ENCODE results near the gene MYL10. TPM values are rescaled to one million over a fixed set of nuclear protein-coding genes. Genes with fewer than 3 reads are reported as not detected.

The MYL10 gene
- total RNA-seq, 2 donors from 2014 or later: not detected

- H3K27me3 ChIP-seq: no peaks in the 10 kb centered on the region
- intact Hi-C loops (cut with DNase I): loop anchor here (10.0 kb wide), 1 partner anchor 630 kb away; no protein-coding TSS in a partner anchor
- H3K4me1 ChIP-seq: peaks cover 21% of the 10 kb centered on the region
- ATAC-seq: no peak
- no peak overlapping the region for H3K27ac ChIP-seq
- DNase-seq: no peak
- 74 to 88% methylated on average over 5 of the region's 5 CpGs for WGBS, 2 donors
- TF ChIP-seq CTCF (IDR thresholded peaks at IDR 0.05) (no peak), POLR2A (IDR thresholded peaks at IDR 0.05) (no peak)
- no peak overlapping the region for H3K4me3 ChIP-seq
- H3K9me3 ChIP-seq: no peaks in the 10 kb centered on the region
- H3K36me3 ChIP-seq (replicated peaks in 1 of 2; ENCODE audit: insufficient read depth in 1 of 2, low read depth in 2 of 2): no peaks in the 10 kb centered on the region
These were observed 24.7 kb downstream of the MYL10 start for GRCh38 chr7:101604331-101604933.

- intact Hi-C loops (cut with DNase I): loop anchor here (10.0 kb wide), 1 partner anchor 632 kb away; no protein-coding TSS in a partner anchor
- Histone ChIP-seq H3K4me3 (no peak overlapping the region), H3K36me3 (replicated peaks in 1 of 2; ENCODE audit: insufficient read depth in 1 of 2, low read depth in 2 of 2) (no peaks in the 10 kb centered on the region), H3K27me3 (no peaks in the 10 kb centered on the region), H3K9me3 (no peaks in the 10 kb centered on the region), H3K4me1 (peaks cover 19% of the 10 kb centered on the region), H3K27ac (no peak overlapping the region)
- TF ChIP-seq CTCF (IDR thresholded peaks at IDR 0.05) (peak; percentile 71 to 95 (median 85)), POLR2A (IDR thresholded peaks at IDR 0.05) (no peak)
- 3 to 35% methylated on average over 6 to 24 of the region's 25 CpGs for WGBS, 2 donors
- peak; percentile 56 for ATAC-seq
- peak; percentile 75 to 80 (median 78) for DNase-seq
These were observed 26.4 kb downstream of the MYL10 start for GRCh38 chr7:101602484-101603241.

DNA sequence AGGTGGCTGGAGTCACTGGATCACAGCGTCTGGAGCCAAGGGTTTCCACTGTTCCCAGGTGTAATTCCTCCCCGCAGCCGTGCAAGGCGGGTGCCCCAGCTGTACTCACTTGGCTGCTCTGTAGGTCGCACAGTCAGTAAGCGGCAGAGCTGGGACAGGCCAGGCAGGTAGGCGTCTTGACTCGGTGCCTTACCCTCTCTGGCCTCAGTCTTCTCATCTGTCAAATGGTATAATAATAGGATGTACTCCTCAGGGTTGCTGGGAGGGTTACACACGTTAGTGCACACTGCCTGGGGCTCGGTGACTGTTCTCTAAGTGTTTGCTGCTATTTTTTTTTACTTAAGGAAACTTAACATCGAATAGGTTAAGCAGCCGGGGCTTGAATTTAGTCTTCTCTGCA lies 27.0 kb downstream of the MYL10 start:
- H3K4me3 ChIP-seq: no peak overlapping the region
- 46 to 66% methylated on average over 10 to 12 of the region's 12 CpGs for WGBS, 2 donors
- DNase-seq (no peak), ATAC-seq (no peak)
- intact Hi-C loops (cut with DNase I): loop anchor here (10.0 kb wide), 1 partner anchor 633 kb away; no protein-coding TSS in a partner anchor
- H3K9me3 ChIP-seq: no peaks in the 10 kb centered on the region
- H3K4me1 ChIP-seq: peaks cover 19% of the 10 kb centered on the region
- TF ChIP-seq CTCF (IDR thresholded peaks at IDR 0.05) (no peak), POLR2A (IDR thresholded peaks at IDR 0.05) (no peak)
- H3K36me3 ChIP-seq (replicated peaks in 1 of 2; ENCODE audit: insufficient read depth in 1 of 2, low read depth in 2 of 2): no peaks in the 10 kb centered on the region
- H3K27me3 ChIP-seq: no peaks in the 10 kb centered on the region
- no peak overlapping the region for H3K27ac ChIP-seq

DNA sequence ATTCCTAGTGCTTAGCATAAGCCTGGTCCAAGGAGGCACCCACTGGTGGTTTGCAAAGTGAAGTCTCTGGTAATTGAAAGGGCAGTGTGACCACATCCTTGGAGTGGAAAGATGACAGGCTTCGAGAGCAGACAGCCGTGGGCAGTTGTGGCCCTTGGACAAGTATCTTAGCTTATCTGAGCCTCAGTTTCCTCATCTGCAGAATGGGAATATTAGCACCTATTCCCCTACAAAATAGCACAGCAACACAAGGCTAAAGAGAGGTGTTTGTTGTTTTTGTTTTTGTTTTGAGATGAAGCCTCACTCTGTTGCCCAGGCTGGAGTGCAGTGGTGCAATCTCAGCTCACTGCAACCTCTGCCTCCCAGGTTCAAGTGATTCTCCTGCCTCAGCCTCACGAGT lies 29.3 kb downstream of the MYL10 start:
- whole genome bisulfite sequencing, 2 donors: 67 to 77% methylated on average over 3 of the region's 3 CpGs
- H3K27ac ChIP-seq: peak overlapping the region in 2 of 4 donors; percentile 80 to 82
- TF ChIP-seq CTCF (IDR thresholded peaks at IDR 0.05): no peak
- no peak for TF ChIP-seq POLR2A (IDR thresholded peaks at IDR 0.05)
- intact Hi-C loops (cut with DNase I): loop anchor here (10.0 kb wide), 1 partner anchor 635 kb away; no protein-coding TSS in a partner anchor
- DNase-seq (no peak), ATAC-seq (no peak)
- H3K4me1 ChIP-seq: peaks cover 19% of the 10 kb centered on the region
- H3K9me3 ChIP-seq: no peaks in the 10 kb centered on the region
- no peaks in the 10 kb centered on the region for H3K36me3 ChIP-seq (replicated peaks in 1 of 2; ENCODE audit: insufficient read depth in 1 of 2, low read depth in 2 of 2)
- H3K4me3 ChIP-seq: no peak overlapping the region
- H3K27me3 ChIP-seq: no peaks in the 10 kb centered on the region

Data from body of pancreas (tissue), 4 donors.